Esophagus squamous epithelium (tissue), 5 donors: ENCODE measurements around the gene ADGRD1. TPM values are rescaled to one million over a fixed set of nuclear protein-coding genes. Genes with fewer than 3 reads are reported as not detected.

Experiments used
- DNase-seq: peaks from one replicate; lab custom pipeline; 2025; lab: John Stamatoyannopoulos, UW
- H3K27ac ChIP-seq, 4 donors: fragments of 200-600 bp; sonication (generic); one replicate each; pipeline ENCODE4 v1.5.1; 2016 to 2019; ENCODE audit warnings: mild to moderate bottlenecking in 1 of 4
- H3K27me3 ChIP-seq, 4 donors: fragments of 200-600 bp; sonication (generic); 1 replicate in 3 of 4; 2 replicates in 1 of 4; pipeline versions ENCODE4 v1.5.1 to v1.6.0; 2017 to 2021; ENCODE audit warnings: antibody characterized with exemption in 1 of 4
- H3K36me3 ChIP-seq, 3 donors: fragments of 200-600 bp; sonication (generic); one replicate each; pipeline ENCODE4 v1.5.1; 2016 to 2019
- H3K4me1 ChIP-seq, 3 donors: fragments of 200-600 bp; sonication (generic); one replicate each; pipeline ENCODE4 v1.5.1; 2017 to 2019
- H3K4me3 ChIP-seq, 4 donors: fragments of 200-600 bp; sonication (generic); 1 replicate in 3 of 4; 2 replicates in 1 of 4; pipeline ENCODE4 v1.5.1; 2016 to 2019; ENCODE audit warnings: mild to moderate bottlenecking in 2 of 4, moderate library complexity in 1 of 4
- H3K9me3 ChIP-seq, 3 donors: fragments of 200-600 bp; sonication (generic); one replicate each; pipeline ENCODE4 v1.5.1; 2016 to 2019
- CTCF ChIP-seq, 6 experiments: fragments of 450-650 bp in 4 of 6; fragments of 200-600 bp in 2 of 6; sonication (generic) in 2 of 6; IDR thresholded peaks; one replicate each; pipeline ENCODE4 v1.5.1; 2016 to 2019; ENCODE audit warnings: antibody characterized with exemption in 6 of 6, mild to moderate bottlenecking in 4 of 6, moderate library complexity in 4 of 6
- POLR2A ChIP-seq, 4 donors: fragments of 450-650 bp; IDR thresholded peaks; one replicate each; pipeline ENCODE4 v1.6.1; 2017; ENCODE audit warnings: antibody characterized with exemption in 4 of 4, mild to moderate bottlenecking in 4 of 4, moderate library complexity in 3 of 4
- WGBS, 2 donors: methylation state at CpG; one replicate each; pipeline ENCODE4 v1.1.5; 2018; 5-methylcytosine and 5-hydroxymethylcytosine counted together
- intact Hi-C: fragments of 100-400 bp; cut with DNase I; formaldehyde crosslinking; loops from one replicate; pipeline ENCODE4 v1.15.0; 2022
- total RNA-seq, 4 donors: library from RNA; depleted of rRNA; stranded (reverse); fragments of >200 nt; gene quantifications; one replicate each; pipeline ENCODE4 v1.1.0, GENCODE V29; 2016
- donor health status: DM: yes; HTN: yes; CAD: no.

The ADGRD1 gene
- total RNA-seq, 4 donors from 2014 or later, result 2.2 to 28.2 (median 8.8) TPM

GRCh38 chr12:131040491-131040890 is 86.8 kb downstream of the ADGRD1 start:
- Histone ChIP-seq H3K27ac (no peak overlapping the region), H3K27me3 (peaks cover 0 to 57% (median 0%) of the 10 kb centered on the region in 4 donors), H3K36me3 (no peaks in the 10 kb centered on the region), H3K9me3 (no peaks in the 10 kb centered on the region), H3K4me3 (no peak overlapping the region), H3K4me1 (peaks cover 0 to 20% (median 4%) of the 10 kb centered on the region in 3 donors)
- no peak for TF ChIP-seq POLR2A (IDR thresholded peaks at IDR 0.05)
- TF ChIP-seq CTCF (IDR thresholded peaks at IDR 0.05), result no peak
- 76 to 83% methylated on average over 11 of the region's 11 CpGs for WGBS, 2 donors
- intact Hi-C loops, result no loop called here
- no peak for DNase-seq

- H3K9me3 ChIP-seq, result no peaks in the 10 kb centered on the region
- no peak for TF ChIP-seq POLR2A (IDR thresholded peaks at IDR 0.05)
- no peak for TF ChIP-seq CTCF (IDR thresholded peaks at IDR 0.05)
- DNase-seq, result no peak
- whole genome bisulfite sequencing, 2 donors, result 74 to 81% methylated on average over 19 to 20 of the region's 20 CpGs
- peaks cover 0 to 57% (median 0%) of the 10 kb centered on the region in 4 donors for H3K27me3 ChIP-seq
- H3K4me1 ChIP-seq, result peaks cover 0 to 19% (median 4%) of the 10 kb centered on the region in 3 donors
- H3K36me3 ChIP-seq, result no peaks in the 10 kb centered on the region
- intact Hi-C loops, result no loop called here
- no peak overlapping the region for H3K27ac ChIP-seq
- H3K4me3 ChIP-seq, result no peak overlapping the region
These were observed 87.7 kb downstream of the ADGRD1 start for GRCh38 chr12:131041216-131041967.

GRCh38 chr12:131041968-131042833 is 88.5 kb downstream of the ADGRD1 start:
- no peak for TF ChIP-seq POLR2A (IDR thresholded peaks at IDR 0.05)
- TF ChIP-seq CTCF (IDR thresholded peaks at IDR 0.05), result no peak
- H3K36me3 ChIP-seq, result no peaks in the 10 kb centered on the region
- WGBS, 2 donors, result 72 to 86% methylated on average over 8 to 17 of the region's 29 CpGs
- H3K4me3 ChIP-seq, result no peak overlapping the region
- H3K27ac ChIP-seq, result no peak overlapping the region
- no peak for DNase-seq
- peaks cover 0 to 23% (median 4%) of the 10 kb centered on the region in 3 donors for H3K4me1 ChIP-seq
- intact Hi-C loops, result no loop called here
- no peaks in the 10 kb centered on the region for H3K9me3 ChIP-seq
- H3K27me3 ChIP-seq, result peaks cover 0 to 59% (median 0%) of the 10 kb centered on the region in 4 donors

GRCh38 chr12:131042834-131043245 is 89.1 kb downstream of the ADGRD1 start:
- no peak overlapping the region for H3K27ac ChIP-seq
- WGBS, 2 donors, result 20 to 40% methylated on average over 1 to 2 of the region's 14 CpGs
- intact Hi-C loops, result no loop called here
- peaks cover 0 to 65% (median 0%) of the 10 kb centered on the region in 4 donors for H3K27me3 ChIP-seq
- no peak overlapping the region for H3K4me3 ChIP-seq
- H3K4me1 ChIP-seq, result peaks cover 0 to 30% (median 4%) of the 10 kb centered on the region in 3 donors
- H3K9me3 ChIP-seq, result no peaks in the 10 kb centered on the region
- DNase-seq, result no peak
- H3K36me3 ChIP-seq, result no peaks in the 10 kb centered on the region
- TF ChIP-seq POLR2A (IDR thresholded peaks at IDR 0.05), result no peak
- no peak for TF ChIP-seq CTCF (IDR thresholded peaks at IDR 0.05)
